Neuronal stem cell (in vitro differentiated cells): ENCODE measurements around the gene MTOR.

Experiments
- DNase-seq: peaks from one replicate; pipeline ENCODE4 v3.0.0-alpha.2; 2013; ENCODE audit warnings: low spot score
- H2AFZ ChIP-seq: one replicate; pipeline ENCODE4 v1.6.1; 2013; ENCODE audit warnings: mild to moderate bottlenecking, low read length, inconsistent platforms
- H2AK5ac ChIP-seq: 2 replicates; pipeline ENCODE4 v1.6.1; 2013; ENCODE audit warnings: low read depth, mild to moderate bottlenecking, inconsistent platforms, low read length, moderate library complexity, mixed read lengths
- H2BK120ac ChIP-seq: 2 replicates; pipeline ENCODE4 v1.6.1; 2013; ENCODE audit warnings: low read depth, mild to moderate bottlenecking, inconsistent platforms, low read length, moderate library complexity, mixed read lengths
- H2BK12ac ChIP-seq: one replicate; pipeline ENCODE4 v1.6.1; 2013; ENCODE audit warnings: low read length, inconsistent platforms
- H2BK15ac ChIP-seq: 2 replicates; pipeline ENCODE4 v1.6.1; 2013; ENCODE audit warnings: mild to moderate bottlenecking, low read length, inconsistent platforms, mixed read lengths
- H2BK5ac ChIP-seq: one replicate; pipeline ENCODE4 v1.6.1; 2013; ENCODE audit warnings: inconsistent platforms, mild to moderate bottlenecking, low read length, moderate library complexity
- H3K14ac ChIP-seq: one replicate; pipeline ENCODE4 v1.6.1; 2013; ENCODE audit warnings: low read length, inconsistent platforms
- H3K18ac ChIP-seq: 2 replicates; pipeline ENCODE4 v1.6.1; 2013; ENCODE audit warnings: low read length, inconsistent platforms
- H3K23ac ChIP-seq: 2 replicates; pipeline ENCODE4 v1.6.1; 2013; ENCODE audit warnings: low read depth, mild to moderate bottlenecking, mixed read lengths, low read length, inconsistent platforms; ENCODE audit not compliant: poor library complexity
- H3K27ac ChIP-seq: replicated peaks from 3 replicates; pipeline ENCODE4 v1.5.1; 2013; ENCODE audit warnings: low read length, inconsistent platforms
- H3K27me3 ChIP-seq, 3 experiments: 2 replicates each; pipeline ENCODE4 v1.6.1; 2013; ENCODE audit warnings: low read length in 3 of 3, mild to moderate bottlenecking in 2 of 3, inconsistent platforms in 1 of 3, low read depth in 1 of 3, mixed read lengths in 1 of 3, moderate library complexity in 1 of 3; ENCODE audit not compliant: control insufficient read depth in 3 of 3, insufficient read depth in 3 of 3
- H3K36me3 ChIP-seq, 2 donors: replicated peaks in 1 of 2; 2 replicates each; pipeline ENCODE4 v1.6.1; 2013; ENCODE audit warnings: low read length in 2 of 2; ENCODE audit not compliant: control insufficient read depth in 2 of 2, insufficient read depth in 2 of 2
- H3K4ac ChIP-seq: 2 replicates; pipeline ENCODE4 v1.6.1; 2013; ENCODE audit warnings: inconsistent platforms, mild to moderate bottlenecking, low read length, moderate library complexity
- H3K4me1 ChIP-seq, 2 donors: 1 replicate in 1 of 2; 2 replicates in 1 of 2; pipeline ENCODE4 v1.6.1; 2013; ENCODE audit warnings: low read length in 2 of 2, low read depth in 1 of 2; ENCODE audit not compliant: control insufficient read depth in 2 of 2, insufficient read depth in 1 of 2
- H3K4me2 ChIP-seq: one replicate; pipeline ENCODE4 v1.6.1; 2013; ENCODE audit warnings: mild to moderate bottlenecking, low read length, inconsistent platforms; ENCODE audit not compliant: insufficient read depth, poor library complexity, severe bottlenecking
- H3K4me3 ChIP-seq, 2 donors: 2 replicates each; pipeline ENCODE4 v1.5.1; 2013; ENCODE audit warnings: low read length in 2 of 2, mild to moderate bottlenecking in 2 of 2, inconsistent platforms in 1 of 2, moderate library complexity in 1 of 2
- H3K79me1 ChIP-seq: one replicate; pipeline ENCODE4 v1.6.1; 2013; ENCODE audit warnings: low read depth, mild to moderate bottlenecking, inconsistent platforms, low read length, moderate library complexity
- H3K9ac ChIP-seq: one replicate; pipeline ENCODE4 v1.6.1; 2013; ENCODE audit warnings: mild to moderate bottlenecking, low read depth, low read length, inconsistent platforms; ENCODE audit not compliant: poor library complexity
- H3K9me3 ChIP-seq, 2 donors: replicated peaks in 1 of 2; 2 replicates each; pipeline versions ENCODE3 to v1.6.1; 2013; ENCODE audit warnings: low read length in 2 of 2, mild to moderate bottlenecking in 2 of 2, inconsistent platforms in 1 of 2, low read depth in 1 of 2, mixed read lengths in 1 of 2, moderate library complexity in 1 of 2; ENCODE audit not compliant: control insufficient read depth in 2 of 2, insufficient read depth in 1 of 2
- H4K8ac ChIP-seq: one replicate; pipeline ENCODE4 v1.6.1; 2013; ENCODE audit warnings: low read depth, mild to moderate bottlenecking, inconsistent platforms, low read length, moderate library complexity
- H4K91ac ChIP-seq: one replicate; pipeline ENCODE4 v1.6.1; 2013; ENCODE audit warnings: low read length, low read depth, mild to moderate bottlenecking, inconsistent platforms; ENCODE audit not compliant: poor library complexity
- WGBS, 2 donors: extraction: QIAGEN DNeasy Blood & Tissue Kit; methylation state at CpG; one replicate each; pipeline ENCODE4 v1.1.7; 2013; ENCODE audit warnings: missing lambda C conversion rate in 2 of 2, mixed read lengths in 1 of 2; ENCODE audit not compliant: insufficient read length in 2 of 2, insufficient replicate concordance in 1 of 2; ENCODE audit errors: extremely low coverage in 2 of 2; 5-methylcytosine and 5-hydroxymethylcytosine counted together

The MTOR gene

GRCh38 chr1:11211461-11211860 is 50.9 kb downstream of the MTOR start:
- no peaks in the 10 kb centered on the region for H3K79me1 ChIP-seq
- no peaks in the 10 kb centered on the region for H3K9me3 ChIP-seq
- H4K91ac ChIP-seq = no peak overlapping the region
- H3K4me3 ChIP-seq = no peak overlapping the region
- H2BK12ac ChIP-seq = no peak overlapping the region
- no peak overlapping the region for H2AFZ ChIP-seq
- peaks cover 41 to 98% of the 10 kb centered on the region in 2 donors for H3K36me3 ChIP-seq
- H3K9ac ChIP-seq = no peak overlapping the region
- no peak overlapping the region for H2BK120ac ChIP-seq
- H2BK15ac ChIP-seq = no peak overlapping the region
- H3K23ac ChIP-seq = no peak overlapping the region
- H2BK5ac ChIP-seq = no peak overlapping the region
- no peak overlapping the region for H4K8ac ChIP-seq
- H3K27me3 ChIP-seq = no peaks in the 10 kb centered on the region
- no peak for DNase-seq
- H3K14ac ChIP-seq = no peak overlapping the region
- no peak overlapping the region for H3K18ac ChIP-seq
- no peak overlapping the region for H3K27ac ChIP-seq
- no peak overlapping the region for H3K4ac ChIP-seq
- peaks cover 0 to 2% of the 10 kb centered on the region in 2 donors for H3K4me1 ChIP-seq
- no peak overlapping the region for H2AK5ac ChIP-seq
- WGBS, 2 donors = no CpG with 5 or more reads among the region's 4 CpGs
- no peak overlapping the region for H3K4me2 ChIP-seq

DNA sequence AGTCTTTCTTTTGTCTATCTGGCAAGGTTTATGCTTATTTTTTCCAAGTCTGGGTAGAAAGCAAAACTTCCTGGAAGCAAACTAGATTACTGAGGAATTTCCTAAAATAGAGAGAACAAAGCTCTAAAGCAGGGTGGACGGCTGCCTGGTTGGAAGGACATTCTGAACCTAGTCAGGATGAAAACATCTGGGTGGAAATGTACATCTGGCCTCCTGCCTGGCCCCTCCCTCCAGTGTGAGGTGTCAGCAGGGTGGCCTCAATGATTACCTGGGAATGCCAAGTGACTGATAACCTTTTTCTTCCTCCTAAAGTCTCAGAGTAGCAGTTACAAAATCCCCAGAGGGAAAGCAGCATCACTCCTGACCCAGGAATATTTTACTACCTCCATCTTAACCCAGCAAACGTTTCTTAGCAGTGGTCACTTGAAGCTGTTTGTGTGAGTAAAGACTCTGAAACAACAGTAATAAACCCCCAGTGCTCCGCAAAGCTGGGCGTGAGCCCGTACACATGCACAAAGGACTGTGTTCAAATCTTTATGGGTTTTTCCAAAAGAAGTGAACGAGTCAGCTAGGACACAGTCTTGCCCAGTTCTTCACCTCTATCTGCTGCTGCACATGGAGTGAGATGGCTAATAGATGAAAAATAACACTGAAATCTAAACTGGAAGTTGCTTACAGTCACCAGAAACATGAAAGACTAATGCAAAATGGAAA is 54.3 kb downstream of the MTOR start:
- no peak overlapping the region for H2BK12ac ChIP-seq
- no CpG with 5 or more reads among the region's 6 CpGs for WGBS, 2 donors
- no peak overlapping the region for H3K27ac ChIP-seq
- H3K9ac ChIP-seq = no peak overlapping the region
- H3K14ac ChIP-seq = no peak overlapping the region
- H3K36me3 ChIP-seq = peaks cover 43 to 99% of the 10 kb centered on the region in 2 donors
- H3K4ac ChIP-seq = no peak overlapping the region
- DNase-seq = no peak
- no peak overlapping the region for H3K4me3 ChIP-seq
- H4K8ac ChIP-seq = no peak overlapping the region
- H3K4me1 ChIP-seq = no peaks in the 10 kb centered on the region
- no peaks in the 10 kb centered on the region for H3K27me3 ChIP-seq
- no peak overlapping the region for H2AFZ ChIP-seq
- H3K9me3 ChIP-seq = no peaks in the 10 kb centered on the region
- H2BK15ac ChIP-seq = no peak overlapping the region
- H2BK120ac ChIP-seq = no peak overlapping the region
- no peaks in the 10 kb centered on the region for H3K79me1 ChIP-seq
- no peak overlapping the region for H3K18ac ChIP-seq
- no peak overlapping the region for H3K4me2 ChIP-seq
- no peak overlapping the region for H2BK5ac ChIP-seq
- no peak overlapping the region for H3K23ac ChIP-seq
- H2AK5ac ChIP-seq = no peak overlapping the region
- no peak overlapping the region for H4K91ac ChIP-seq

GRCh38 chr1:11204396-11205190 is 57.8 kb downstream of the MTOR start:
- Histone ChIP-seq H3K4me2 (no peak overlapping the region), H3K36me3 (peaks cover 25 to 95% of the 10 kb centered on the region in 2 donors), H2BK12ac (no peak overlapping the region), H3K9ac (no peak overlapping the region), H3K27me3 (no peaks in the 10 kb centered on the region), H3K27ac (no peak overlapping the region), H2AFZ (no peak overlapping the region), H2BK120ac (no peak overlapping the region), H3K4ac (no peak overlapping the region), H3K18ac (no peak overlapping the region), H2AK5ac (no peak overlapping the region), H3K23ac (no peak overlapping the region), H3K14ac (no peak overlapping the region), H2BK5ac (no peak overlapping the region), H3K4me3 (no peak overlapping the region), H3K9me3 (no peaks in the 10 kb centered on the region), H4K8ac (no peak overlapping the region), H3K79me1 (no peaks in the 10 kb centered on the region), H4K91ac (no peak overlapping the region), H3K4me1 (no peaks in the 10 kb centered on the region), H2BK15ac (no peak overlapping the region)
- DNase-seq = no peak
- 100% methylated on average over 1 of the region's 11 CpGs; no CpG with 5 or more reads in 1 of the 2 donors for WGBS, 2 donors

DNA sequence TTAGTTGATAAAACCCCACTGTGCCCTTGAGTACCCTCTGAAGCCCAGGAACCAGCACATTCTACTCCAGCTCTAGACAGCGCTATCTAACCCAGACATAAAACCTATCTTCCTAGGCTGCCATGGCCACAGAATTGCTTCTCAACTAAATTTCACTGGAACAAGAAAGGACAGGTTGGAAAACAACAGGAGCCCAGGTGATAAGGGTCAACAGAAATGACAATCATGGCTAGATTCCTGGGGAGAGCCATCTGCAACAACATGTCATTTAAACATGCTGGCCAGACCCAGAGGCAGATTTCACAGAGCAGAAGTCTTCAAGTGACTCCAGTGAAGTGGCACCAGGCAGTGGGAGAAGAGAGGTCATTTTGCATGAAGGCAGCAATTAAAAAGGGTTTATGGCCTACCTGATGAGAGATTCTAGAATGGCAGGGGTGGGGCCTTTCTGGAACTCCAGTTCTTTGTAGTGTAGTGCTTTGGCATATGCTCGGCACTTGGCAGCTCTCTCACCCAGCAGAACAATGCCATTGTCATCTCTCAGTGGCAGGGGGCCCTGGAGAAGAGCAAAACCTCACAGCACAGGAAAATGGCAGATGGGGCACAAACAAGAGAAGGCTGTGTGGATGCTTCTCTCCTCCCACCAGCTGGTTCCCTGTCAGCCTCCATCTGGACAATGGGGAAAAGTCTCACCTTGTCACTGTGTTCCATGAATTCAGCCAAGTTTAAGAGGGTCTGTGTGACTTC is 63.3 kb downstream of the MTOR start:
- Histone ChIP-seq H3K4me1 (peaks cover 0 to 7% of the 10 kb centered on the region in 2 donors), H3K9me3 (no peaks in the 10 kb centered on the region), H3K4ac (no peak overlapping the region), H3K27me3 (no peaks in the 10 kb centered on the region), H2BK120ac (no peak overlapping the region), H4K8ac (no peak overlapping the region), H3K18ac (no peak overlapping the region), H3K36me3 (peaks cover 23 to 96% of the 10 kb centered on the region in 2 donors), H3K23ac (no peak overlapping the region), H2BK12ac (no peak overlapping the region), H3K4me3 (no peak overlapping the region), H3K79me1 (no peaks in the 10 kb centered on the region), H2BK5ac (no peak overlapping the region), H4K91ac (no peak overlapping the region), H3K4me2 (no peak overlapping the region), H3K27ac (no peak overlapping the region), H2AK5ac (no peak overlapping the region), H3K14ac (no peak overlapping the region), H2AFZ (no peak overlapping the region), H3K9ac (no peak overlapping the region), H2BK15ac (no peak overlapping the region)
- DNase-seq = no peak
- no CpG with 5 or more reads among the region's 2 CpGs for WGBS, 2 donors
